ENCODE data around the gene ENTPD6. TPM values are rescaled to one million over a fixed set of nuclear protein-coding genes. Genes with fewer than 3 reads are reported as not detected.

The ENTPD6 gene
- total RNA-seq, 1 donor from 2014 or later, result 44.4 TPM

- no peak for TF ChIP-seq CTCF (IDR thresholded peaks at IDR 0.05)
- no peaks in the 10 kb centered on the region for H3K27me3 Mint-ChIP-seq
- H3K27ac Mint-ChIP-seq, result no peak overlapping the region
- H3K4me3 Mint-ChIP-seq, result no peak overlapping the region
- POLR2A ChIA-PET, result no interaction called here
- peaks cover 45% of the 10 kb centered on the region for H3K36me3 Mint-ChIP-seq (ENCODE audit: low read depth)
- DNase-seq (peak; percentile 4), ATAC-seq (ENCODE audit: low read depth) (no peak)
- no peaks in the 10 kb centered on the region for H3K4me1 Mint-ChIP-seq
- CTCF ChIA-PET, result interaction anchor here (0.6 kb wide), 1 partner anchor 17 kb away, joined by 3 read pairs; no protein-coding TSS in a partner anchor
- intact Hi-C loops (cut with micrococcal nuclease), result no loop called here
- no peaks in the 10 kb centered on the region for H3K9me3 Mint-ChIP-seq
These were observed 73.7 kb downstream of the ENTPD6 start for GRCh38 chr20:25269057-25269832.

GRCh38 chr20:25269833-25270170 lies 74.3 kb downstream of the ENTPD6 start:
- ChIA-PET CTCF (interaction anchor here (0.6 kb wide), 1 partner anchor 18 kb away, joined by 3 read pairs; no protein-coding TSS in a partner anchor), POLR2A (no interaction called here)
- no peak overlapping the region for H3K27ac Mint-ChIP-seq
- no peak overlapping the region for H3K4me3 Mint-ChIP-seq
- DNase-seq, result no peak
- H3K27me3 Mint-ChIP-seq, result no peaks in the 10 kb centered on the region
- no peaks in the 10 kb centered on the region for H3K4me1 Mint-ChIP-seq
- H3K9me3 Mint-ChIP-seq, result no peaks in the 10 kb centered on the region
- H3K36me3 Mint-ChIP-seq (ENCODE audit: low read depth), result peaks cover 50% of the 10 kb centered on the region
- intact Hi-C loops (cut with micrococcal nuclease), result no loop called here
- no peak for TF ChIP-seq CTCF (IDR thresholded peaks at IDR 0.05)
- ATAC-seq (ENCODE audit: low read depth), result no peak

GRCh38 chr20:25270829-25271251 lies 75.3 kb downstream of the ENTPD6 start:
- DNase-seq (peak; percentile 9), ATAC-seq (ENCODE audit: low read depth) (no peak)
- Mint-ChIP-seq H3K27me3 (no peaks in the 10 kb centered on the region), H3K4me3 (no peak overlapping the region), H3K27ac (no peak overlapping the region), H3K4me1 (no peaks in the 10 kb centered on the region), H3K36me3 (ENCODE audit: low read depth) (peaks cover 58% of the 10 kb centered on the region), H3K9me3 (no peaks in the 10 kb centered on the region)
- POLR2A ChIA-PET, result no interaction called here
- no peak for TF ChIP-seq CTCF (IDR thresholded peaks at IDR 0.05)
- CTCF ChIA-PET, result no interaction called here
- intact Hi-C loops (cut with micrococcal nuclease), result no loop called here

GRCh38 chr20:25271486-25272222 lies 76.1 kb downstream of the ENTPD6 start:
- DNase-seq (peak; percentile 0), ATAC-seq (ENCODE audit: low read depth) (no peak)
- no peak overlapping the region for H3K4me3 Mint-ChIP-seq
- no peaks in the 10 kb centered on the region for H3K4me1 Mint-ChIP-seq
- CTCF ChIA-PET, result no interaction called here
- H3K36me3 Mint-ChIP-seq (ENCODE audit: low read depth), result peaks cover 65% of the 10 kb centered on the region
- no peaks in the 10 kb centered on the region for H3K27me3 Mint-ChIP-seq
- H3K27ac Mint-ChIP-seq, result no peak overlapping the region
- POLR2A ChIA-PET, result no interaction called here
- intact Hi-C loops (cut with micrococcal nuclease), result no loop called here
- no peak for TF ChIP-seq CTCF (IDR thresholded peaks at IDR 0.05)
- no peaks in the 10 kb centered on the region for H3K9me3 Mint-ChIP-seq

- intact Hi-C loops (cut with micrococcal nuclease), result no loop called here
- DNase-seq, result peak; percentile 4
- CTCF ChIA-PET, result no interaction called here
- Mint-ChIP-seq H3K9me3 (no peaks in the 10 kb centered on the region), H3K27ac (no peak overlapping the region), H3K27me3 (no peaks in the 10 kb centered on the region), H3K4me1 (no peaks in the 10 kb centered on the region), H3K36me3 (ENCODE audit: low read depth) (peaks cover 73% of the 10 kb centered on the region), H3K4me3 (no peak overlapping the region)
- ATAC-seq (ENCODE audit: low read depth), result no peak
- no peak for TF ChIP-seq CTCF (IDR thresholded peaks at IDR 0.05)
- POLR2A ChIA-PET, result no interaction called here
These were observed 76.9 kb downstream of the ENTPD6 start for GRCh38 chr20:25272223-25273000.

Measured in activated B cell treated with CpG ODN at 0.5 μM for 24 hours (primary cell).